T-helper 1 cell (primary cell): ENCODE measurements around the gene SLC30A7.

Source experiments
- DNase-seq, 5 donors: peaks; one replicate each; pipeline ENCODE4 v3.0.0-alpha.2; 2012 to 2020

Gene SLC30A7

DNA sequence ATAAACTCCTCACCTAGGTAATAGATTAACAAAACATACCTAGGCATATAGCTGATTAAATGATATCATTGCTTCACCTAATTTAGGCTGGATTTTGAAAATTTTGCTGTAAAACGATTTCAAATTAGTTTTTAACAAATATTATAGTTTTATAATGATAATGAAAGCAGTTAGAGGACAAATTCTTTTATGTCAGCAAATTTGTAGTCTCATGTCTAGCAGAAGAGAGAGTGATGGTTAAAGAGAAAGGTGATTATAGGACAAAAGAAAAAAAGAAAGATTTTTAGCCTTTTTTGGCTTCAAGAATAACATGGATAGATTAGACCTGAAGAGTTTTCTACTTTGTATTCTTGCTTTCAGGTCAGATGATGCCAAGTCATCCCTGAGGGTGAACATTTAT, 133.3 kb downstream of the SLC30A7 start:
- DNase-seq: no peak

DNA sequence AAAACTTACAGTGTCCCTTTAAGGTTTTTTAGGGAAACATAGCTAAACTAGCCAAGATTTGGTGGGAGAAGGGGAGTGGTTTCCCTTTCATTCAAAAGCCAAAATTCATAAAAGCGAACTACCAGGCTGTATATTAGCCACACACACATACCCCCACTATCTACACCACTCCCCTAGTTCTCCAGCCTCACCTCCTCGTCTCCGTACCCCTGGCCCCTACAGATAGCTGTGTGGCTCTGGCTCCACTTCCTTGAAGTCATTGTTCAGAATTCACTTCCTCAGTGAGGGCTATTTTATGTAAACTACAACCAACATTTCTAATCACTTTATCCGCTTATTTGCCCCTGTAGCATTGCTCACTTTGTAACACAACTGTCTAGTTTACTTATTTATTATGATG, 135.0 kb downstream of the SLC30A7 start:
- DNase-seq: no peak
